ENCODE data around the gene GRHL1. TPM values are rescaled to one million over a fixed set of nuclear protein-coding genes. Genes with fewer than 3 reads are reported as not detected.

Gene GRHL1
- total and polyA plus RNA-seq, 4 donors = 3.6 to 13.7 (median 6.1) TPM

DNA sequence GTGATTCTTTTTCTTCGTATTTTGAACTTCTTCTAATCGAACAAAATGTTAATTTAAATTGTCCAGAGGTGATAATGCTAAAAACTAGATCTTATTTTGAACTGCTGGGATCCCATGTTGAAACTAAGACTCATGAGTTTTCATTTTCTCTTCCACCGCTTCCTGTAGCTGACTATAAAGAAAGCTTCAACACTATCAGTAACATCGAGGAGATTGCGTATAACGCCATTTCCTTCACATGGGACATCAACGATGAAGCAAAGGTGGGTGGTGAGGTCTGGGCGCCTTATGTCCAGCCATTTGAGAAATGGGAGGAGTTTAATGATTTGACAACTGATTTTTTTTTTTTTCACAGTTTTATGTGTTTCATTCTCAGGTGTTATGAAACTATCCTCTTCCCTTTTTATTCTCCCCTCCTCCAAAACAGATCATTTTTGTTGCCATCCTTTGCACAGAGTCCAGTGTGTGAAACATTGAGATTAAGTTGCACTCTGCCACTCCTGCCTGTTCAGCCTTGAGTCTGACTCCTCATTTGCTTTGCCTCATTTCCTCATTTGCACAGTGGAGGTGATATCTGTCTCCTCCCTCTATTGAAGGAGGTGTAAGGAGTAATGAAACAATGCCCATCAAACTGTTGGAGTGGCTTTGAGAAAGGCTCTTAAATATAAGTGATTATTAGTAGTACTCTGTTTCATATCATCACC, 13.8 kb downstream of the GRHL1 start:
- no peak overlapping the region for H3K9ac ChIP-seq (ENCODE audit: low read depth in 1 of 2, low read length in 2 of 2)
- peaks cover 2 to 42% (median 21%) of the 10 kb centered on the region in 4 donors for H3K36me3 ChIP-seq (ENCODE audit: control insufficient read depth in 4 of 4, insufficient read depth in 3 of 4, low read depth in 1 of 4, low read length in 3 of 4)
- 89% methylated on average over 8 of the region's 8 CpGs for WGBS
- no peak overlapping the region for H3K4me3 ChIP-seq (ENCODE audit: low read depth in 1 of 3, low read length in 3 of 3)
- H3K9me3 ChIP-seq (ENCODE audit: control insufficient read depth in 4 of 4, low read length in 3 of 4) = no peaks in the 10 kb centered on the region
- TF ChIP-seq GABPA (IDR thresholded peaks at IDR 0.05 in 1 of 2, conservative IDR thresholded peaks at IDR 0.05 in 1 of 2) (no peak), SP1 (IDR thresholded peaks at IDR 0.05) (no peak), TAF1 (conservative IDR thresholded peaks at IDR 0.05) (no peak), FOXA2 (IDR thresholded peaks at IDR 0.05) (no peak), YY1 (IDR thresholded peaks at IDR 0.05) (no peak), NR2F2 (IDR thresholded peaks at IDR 0.05) (no peak), EGR1 (IDR thresholded peaks at IDR 0.05; ENCODE audit: low read depth in 2 of 2) (no peak)
- TF ChIP-seq, protein P1, sequence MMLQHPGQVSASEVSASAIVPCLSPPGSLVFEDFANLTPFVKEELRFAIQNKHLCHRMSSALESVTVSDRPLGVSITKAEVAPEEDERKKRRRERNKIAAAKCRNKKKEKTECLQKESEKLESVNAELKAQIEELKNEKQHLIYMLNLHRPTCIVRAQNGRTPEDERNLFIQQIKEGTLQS (IDR thresholded peaks at IDR 0.05) = no peak
- H3K27ac ChIP-seq (ENCODE audit: low read depth in 1 of 2, low read length in 2 of 2) = no peak overlapping the region
- H3K4me1 ChIP-seq (ENCODE audit: control insufficient read depth in 4 of 4, insufficient read depth in 4 of 4, low read length in 3 of 4) = no peaks in the 10 kb centered on the region
- no peak for DNase-seq (ENCODE audit: low spot score)
- H3K27me3 ChIP-seq (ENCODE audit: control insufficient read depth in 4 of 4, insufficient read depth in 4 of 4, low read length in 3 of 4) = no peaks in the 10 kb centered on the region

DNA sequence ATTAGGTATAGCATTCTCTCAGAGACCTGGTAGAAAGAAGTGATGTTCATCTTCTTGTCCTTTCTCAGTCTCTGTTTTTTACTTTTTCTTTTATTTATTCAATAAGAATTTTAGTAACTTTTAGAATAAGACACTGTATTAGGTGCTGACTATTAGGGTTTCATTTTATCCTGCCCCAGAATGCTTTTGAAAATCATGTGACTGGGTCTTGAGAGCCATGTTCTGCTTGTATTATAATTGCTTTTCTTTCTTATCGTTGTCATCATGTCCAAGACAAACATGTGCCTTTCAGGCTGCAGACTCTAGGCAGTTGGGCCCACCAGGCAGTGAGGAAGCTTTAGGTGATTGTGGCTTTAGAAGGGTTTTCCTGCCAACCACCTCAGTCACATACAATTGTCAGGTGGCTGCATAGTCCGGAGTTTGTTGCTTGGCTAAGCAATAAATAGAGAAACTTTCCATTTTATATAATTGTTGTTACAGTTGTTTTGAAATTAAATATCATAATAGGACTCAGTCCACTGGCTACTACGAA, 15.1 kb downstream of the GRHL1 start:
- no peak overlapping the region for H3K9ac ChIP-seq (ENCODE audit: low read depth in 1 of 2, low read length in 2 of 2)
- no peak for DNase-seq (ENCODE audit: low spot score)
- no peak overlapping the region for H3K4me3 ChIP-seq (ENCODE audit: low read depth in 1 of 3, low read length in 3 of 3)
- H3K9me3 ChIP-seq (ENCODE audit: control insufficient read depth in 4 of 4, low read length in 3 of 4) = no peaks in the 10 kb centered on the region
- no peaks in the 10 kb centered on the region for H3K27me3 ChIP-seq (ENCODE audit: control insufficient read depth in 4 of 4, insufficient read depth in 4 of 4, low read length in 3 of 4)
- TF ChIP-seq SP1 (IDR thresholded peaks at IDR 0.05) (no peak), RXRA (IDR thresholded peaks at IDR 0.05) (no peak), RAD21 (IDR thresholded peaks at IDR 0.05) (no peak), EGR1 (IDR thresholded peaks at IDR 0.05; ENCODE audit: low read depth in 2 of 2) (no peak), FOXA1 (IDR thresholded peaks at IDR 0.05) (no peak), TAF1 (conservative IDR thresholded peaks at IDR 0.05) (no peak), YY1 (IDR thresholded peaks at IDR 0.05) (no peak), JUND (IDR thresholded peaks at IDR 0.05) (no peak), NR2F2 (IDR thresholded peaks at IDR 0.05) (no peak), HNF4G (IDR thresholded peaks at IDR 0.05) (no peak), FOXA2 (IDR thresholded peaks at IDR 0.05) (no peak), GABPA (IDR thresholded peaks at IDR 0.05 in 1 of 2, conservative IDR thresholded peaks at IDR 0.05 in 1 of 2) (no peak), HNF4A (conservative IDR thresholded peaks at IDR 0.05) (no peak)
- TF ChIP-seq, protein P2, sequence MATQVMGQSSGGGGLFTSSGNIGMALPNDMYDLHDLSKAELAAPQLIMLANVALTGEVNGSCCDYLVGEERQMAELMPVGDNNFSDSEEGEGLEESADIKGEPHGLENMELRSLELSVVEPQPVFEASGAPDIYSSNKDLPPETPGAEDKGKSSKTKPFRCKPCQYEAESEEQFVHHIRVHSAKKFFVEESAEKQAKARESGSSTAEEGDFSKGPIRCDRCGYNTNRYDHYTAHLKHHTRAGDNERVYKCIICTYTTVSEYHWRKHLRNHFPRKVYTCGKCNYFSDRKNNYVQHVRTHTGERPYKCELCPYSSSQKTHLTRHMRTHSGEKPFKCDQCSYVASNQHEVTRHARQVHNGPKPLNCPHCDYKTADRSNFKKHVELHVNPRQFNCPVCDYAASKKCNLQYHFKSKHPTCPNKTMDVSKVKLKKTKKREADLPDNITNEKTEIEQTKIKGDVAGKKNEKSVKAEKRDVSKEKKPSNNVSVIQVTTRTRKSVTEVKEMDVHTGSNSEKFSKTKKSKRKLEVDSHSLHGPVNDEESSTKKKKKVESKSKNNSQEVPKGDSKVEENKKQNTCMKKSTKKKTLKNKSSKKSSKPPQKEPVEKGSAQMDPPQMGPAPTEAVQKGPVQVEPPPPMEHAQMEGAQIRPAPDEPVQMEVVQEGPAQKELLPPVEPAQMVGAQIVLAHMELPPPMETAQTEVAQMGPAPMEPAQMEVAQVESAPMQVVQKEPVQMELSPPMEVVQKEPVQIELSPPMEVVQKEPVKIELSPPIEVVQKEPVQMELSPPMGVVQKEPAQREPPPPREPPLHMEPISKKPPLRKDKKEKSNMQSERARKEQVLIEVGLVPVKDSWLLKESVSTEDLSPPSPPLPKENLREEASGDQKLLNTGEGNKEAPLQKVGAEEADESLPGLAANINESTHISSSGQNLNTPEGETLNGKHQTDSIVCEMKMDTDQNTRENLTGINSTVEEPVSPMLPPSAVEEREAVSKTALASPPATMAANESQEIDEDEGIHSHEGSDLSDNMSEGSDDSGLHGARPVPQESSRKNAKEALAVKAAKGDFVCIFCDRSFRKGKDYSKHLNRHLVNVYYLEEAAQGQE (IDR thresholded peaks at IDR 0.05) = no peak
- TF ChIP-seq, protein P1 (IDR thresholded peaks at IDR 0.05) = no peak
- TF ChIP-seq, protein P3, sequence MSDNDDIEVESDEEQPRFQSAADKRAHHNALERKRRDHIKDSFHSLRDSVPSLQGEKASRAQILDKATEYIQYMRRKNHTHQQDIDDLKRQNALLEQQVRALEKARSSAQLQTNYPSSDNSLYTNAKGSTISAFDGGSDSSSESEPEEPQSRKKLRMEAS (IDR thresholded peaks at IDR 0.05) = no peak
- TF ChIP-seq, protein P4, sequence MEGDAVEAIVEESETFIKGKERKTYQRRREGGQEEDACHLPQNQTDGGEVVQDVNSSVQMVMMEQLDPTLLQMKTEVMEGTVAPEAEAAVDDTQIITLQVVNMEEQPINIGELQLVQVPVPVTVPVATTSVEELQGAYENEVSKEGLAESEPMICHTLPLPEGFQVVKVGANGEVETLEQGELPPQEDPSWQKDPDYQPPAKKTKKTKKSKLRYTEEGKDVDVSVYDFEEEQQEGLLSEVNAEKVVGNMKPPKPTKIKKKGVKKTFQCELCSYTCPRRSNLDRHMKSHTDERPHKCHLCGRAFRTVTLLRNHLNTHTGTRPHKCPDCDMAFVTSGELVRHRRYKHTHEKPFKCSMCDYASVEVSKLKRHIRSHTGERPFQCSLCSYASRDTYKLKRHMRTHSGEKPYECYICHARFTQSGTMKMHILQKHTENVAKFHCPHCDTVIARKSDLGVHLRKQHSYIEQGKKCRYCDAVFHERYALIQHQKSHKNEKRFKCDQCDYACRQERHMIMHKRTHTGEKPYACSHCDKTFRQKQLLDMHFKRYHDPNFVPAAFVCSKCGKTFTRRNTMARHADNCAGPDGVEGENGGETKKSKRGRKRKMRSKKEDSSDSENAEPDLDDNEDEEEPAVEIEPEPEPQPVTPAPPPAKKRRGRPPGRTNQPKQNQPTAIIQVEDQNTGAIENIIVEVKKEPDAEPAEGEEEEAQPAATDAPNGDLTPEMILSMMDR (IDR thresholded peaks at IDR 0.05; ENCODE audit: low read depth, low read length, missing input control) = no peak
- TF ChIP-seq, protein P5, sequence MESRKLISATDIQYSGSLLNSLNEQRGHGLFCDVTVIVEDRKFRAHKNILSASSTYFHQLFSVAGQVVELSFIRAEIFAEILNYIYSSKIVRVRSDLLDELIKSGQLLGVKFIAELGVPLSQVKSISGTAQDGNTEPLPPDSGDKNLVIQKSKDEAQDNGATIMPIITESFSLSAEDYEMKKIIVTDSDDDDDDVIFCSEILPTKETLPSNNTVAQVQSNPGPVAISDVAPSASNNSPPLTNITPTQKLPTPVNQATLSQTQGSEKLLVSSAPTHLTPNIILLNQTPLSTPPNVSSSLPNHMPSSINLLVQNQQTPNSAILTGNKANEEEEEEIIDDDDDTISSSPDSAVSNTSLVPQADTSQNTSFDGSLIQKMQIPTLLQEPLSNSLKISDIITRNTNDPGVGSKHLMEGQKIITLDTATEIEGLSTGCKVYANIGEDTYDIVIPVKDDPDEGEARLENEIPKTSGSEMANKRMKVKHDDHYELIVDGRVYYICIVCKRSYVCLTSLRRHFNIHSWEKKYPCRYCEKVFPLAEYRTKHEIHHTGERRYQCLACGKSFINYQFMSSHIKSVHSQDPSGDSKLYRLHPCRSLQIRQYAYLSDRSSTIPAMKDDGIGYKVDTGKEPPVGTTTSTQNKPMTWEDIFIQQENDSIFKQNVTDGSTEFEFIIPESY (IDR thresholded peaks at IDR 0.05) = no peak
- H3K4me1 ChIP-seq (ENCODE audit: control insufficient read depth in 4 of 4, insufficient read depth in 4 of 4, low read length in 3 of 4) = no peaks in the 10 kb centered on the region
- WGBS = 87% methylated on average over 3 of the region's 3 CpGs
- peaks cover 2 to 35% (median 14%) of the 10 kb centered on the region in 4 donors for H3K36me3 ChIP-seq (ENCODE audit: control insufficient read depth in 4 of 4, insufficient read depth in 3 of 4, low read depth in 1 of 4, low read length in 3 of 4)
- no peak overlapping the region for H3K27ac ChIP-seq (ENCODE audit: low read depth in 1 of 2, low read length in 2 of 2)

Measured in liver (tissue), 9 donors.